H7 (cell line): ENCODE data around the gene PIRT. TPM values are rescaled to one million over a fixed set of nuclear protein-coding genes. Genes with fewer than 3 reads are reported as not detected.

Experiments
- DNase-seq: peaks from one replicate; pipeline ENCODE4 v3.0.0; 2012
- H3K27me3 ChIP-seq: 2 replicates; pipeline ENCODE4 v1.6.0; 2011; ENCODE audit warnings: mild to moderate bottlenecking, low read length; ENCODE audit not compliant: control insufficient read depth, insufficient read depth
- H3K36me3 ChIP-seq: replicated peaks from 2 replicates; pipeline ENCODE4 v1.5.1; 2011; ENCODE audit warnings: low read length; ENCODE audit not compliant: control insufficient read depth, insufficient read depth
- H3K4me3 ChIP-seq: 2 replicates; pipeline ENCODE4 v1.5.1; 2011; ENCODE audit warnings: low read depth, mild to moderate bottlenecking, control low read depth, low read length, moderate library complexity; ENCODE audit not compliant: insufficient read depth
- total RNA-seq: library from RNA; depleted of rRNA; stranded (reverse); fragments of >200 nt; shearing (Covaris generic); gene quantifications from 2 replicates; pipeline ENCODE4 v1.2.3, GENCODE V29; 2014

PIRT gene
- total RNA-seq, 1 experiment from 2014 or later: not detected

GRCh38 chr17:10838682-10839081 lies 795 bp upstream of the PIRT start:
- H3K27me3 ChIP-seq: no peaks in the 10 kb centered on the region
- H3K36me3 ChIP-seq: no peaks in the 10 kb centered on the region
- H3K4me3 ChIP-seq: no peak overlapping the region
- no peak for DNase-seq

- Histone ChIP-seq H3K4me3 (no peak overlapping the region), H3K36me3 (no peaks in the 10 kb centered on the region), H3K27me3 (no peaks in the 10 kb centered on the region)
- no peak for DNase-seq
Observed at GRCh38 chr17:10836966-10837590, 809 bp downstream of the PIRT start.

GRCh38 chr17:10836145-10836544 lies 1.7 kb downstream of the PIRT start:
- no peaks in the 10 kb centered on the region for H3K27me3 ChIP-seq
- H3K36me3 ChIP-seq: no peaks in the 10 kb centered on the region
- DNase-seq: no peak

GRCh38 chr17:10831696-10832095 lies 6.2 kb downstream of the PIRT start:
- no peak for DNase-seq
- H3K36me3 ChIP-seq: no peaks in the 10 kb centered on the region
- no peaks in the 10 kb centered on the region for H3K27me3 ChIP-seq
- H3K4me3 ChIP-seq: no peak overlapping the region

More at GRCh38 chr17:10836145-10836544, 1.7 kb downstream of the PIRT start:
- H3K4me3 ChIP-seq: no peak overlapping the region

- H3K4me3 ChIP-seq: no peak overlapping the region
- DNase-seq: no peak
- no peaks in the 10 kb centered on the region for H3K27me3 ChIP-seq
- H3K36me3 ChIP-seq: no peaks in the 10 kb centered on the region
Observed at GRCh38 chr17:10827898-10828552, 9.9 kb downstream of the PIRT start.

GRCh38 chr17:10824874-10825273 lies 13.0 kb downstream of the PIRT start:
- no peak overlapping the region for H3K4me3 ChIP-seq
- no peaks in the 10 kb centered on the region for H3K27me3 ChIP-seq
- DNase-seq: no peak
- no peaks in the 10 kb centered on the region for H3K36me3 ChIP-seq

- Histone ChIP-seq H3K4me3 (no peak overlapping the region), H3K36me3 (no peaks in the 10 kb centered on the region), H3K27me3 (no peaks in the 10 kb centered on the region)
- DNase-seq: no peak
Observed at GRCh38 chr17:10821770-10822169, 16.1 kb downstream of the PIRT start.

GRCh38 chr17:10821054-10821453 lies 16.8 kb downstream of the PIRT start:
- no peak for DNase-seq
- no peak overlapping the region for H3K4me3 ChIP-seq
- H3K27me3 ChIP-seq: no peaks in the 10 kb centered on the region
- no peaks in the 10 kb centered on the region for H3K36me3 ChIP-seq

- H3K4me3 ChIP-seq: no peak overlapping the region
- no peak for DNase-seq
- H3K36me3 ChIP-seq: no peaks in the 10 kb centered on the region
- H3K27me3 ChIP-seq: no peaks in the 10 kb centered on the region
Observed at GRCh38 chr17:10815319-10815718, 22.6 kb downstream of the PIRT start.

- Histone ChIP-seq H3K27me3 (no peaks in the 10 kb centered on the region), H3K36me3 (no peaks in the 10 kb centered on the region), H3K4me3 (no peak overlapping the region)
- DNase-seq: no peak
Observed at GRCh38 chr17:10814075-10814474, 23.8 kb downstream of the PIRT start.

- Histone ChIP-seq H3K36me3 (no peaks in the 10 kb centered on the region), H3K27me3 (no peaks in the 10 kb centered on the region), H3K4me3 (no peak overlapping the region)
- DNase-seq: no peak
Observed at GRCh38 chr17:10812674-10813073, 25.2 kb downstream of the PIRT start.

- DNase-seq: no peak
- no peaks in the 10 kb centered on the region for H3K36me3 ChIP-seq
- no peaks in the 10 kb centered on the region for H3K27me3 ChIP-seq
- no peak overlapping the region for H3K4me3 ChIP-seq
Observed at GRCh38 chr17:10809605-10810004, 28.3 kb downstream of the PIRT start.

- no peak overlapping the region for H3K4me3 ChIP-seq
- no peaks in the 10 kb centered on the region for H3K27me3 ChIP-seq
- no peaks in the 10 kb centered on the region for H3K36me3 ChIP-seq
- DNase-seq: no peak
Observed at GRCh38 chr17:10807704-10808128, 30.2 kb downstream of the PIRT start.

GRCh38 chr17:10806545-10807262 lies 31.2 kb downstream of the PIRT start:
- DNase-seq: no peak
- Histone ChIP-seq H3K4me3 (no peak overlapping the region), H3K36me3 (no peaks in the 10 kb centered on the region), H3K27me3 (no peaks in the 10 kb centered on the region)

GRCh38 chr17:10805911-10806310 lies 32.0 kb downstream of the PIRT start:
- Histone ChIP-seq H3K27me3 (no peaks in the 10 kb centered on the region), H3K36me3 (no peaks in the 10 kb centered on the region), H3K4me3 (no peak overlapping the region)
- DNase-seq: no peak
